Epithelial cell of esophagus (primary cell): ENCODE results near the gene TGM6.
A peak's percentile ranks its signal among the peaks of the same experiment; 100 is the strongest.

ENCODE experiments used
- DNase-seq: peaks from one replicate; pipeline ENCODE4 v3.0.0; 2010; ENCODE audit warnings: low read depth
- H3K4me3 ChIP-seq: 2 replicates; pipeline ENCODE4 v1.5.1; 2011; ENCODE audit warnings: mild to moderate bottlenecking, low read length, control low read depth
- TF ChIP-seq, protein P1 (sequence below): IDR thresholded peaks from 2 replicates; pipeline ENCODE4 v1.5.1; 2011; ENCODE audit warnings: low read depth, mild to moderate bottlenecking, low read length, control low read depth, inconsistent platforms; ENCODE audit not compliant: insufficient read depth; ENCODE audit errors: missing control alignments

TGM6 gene

DNA sequence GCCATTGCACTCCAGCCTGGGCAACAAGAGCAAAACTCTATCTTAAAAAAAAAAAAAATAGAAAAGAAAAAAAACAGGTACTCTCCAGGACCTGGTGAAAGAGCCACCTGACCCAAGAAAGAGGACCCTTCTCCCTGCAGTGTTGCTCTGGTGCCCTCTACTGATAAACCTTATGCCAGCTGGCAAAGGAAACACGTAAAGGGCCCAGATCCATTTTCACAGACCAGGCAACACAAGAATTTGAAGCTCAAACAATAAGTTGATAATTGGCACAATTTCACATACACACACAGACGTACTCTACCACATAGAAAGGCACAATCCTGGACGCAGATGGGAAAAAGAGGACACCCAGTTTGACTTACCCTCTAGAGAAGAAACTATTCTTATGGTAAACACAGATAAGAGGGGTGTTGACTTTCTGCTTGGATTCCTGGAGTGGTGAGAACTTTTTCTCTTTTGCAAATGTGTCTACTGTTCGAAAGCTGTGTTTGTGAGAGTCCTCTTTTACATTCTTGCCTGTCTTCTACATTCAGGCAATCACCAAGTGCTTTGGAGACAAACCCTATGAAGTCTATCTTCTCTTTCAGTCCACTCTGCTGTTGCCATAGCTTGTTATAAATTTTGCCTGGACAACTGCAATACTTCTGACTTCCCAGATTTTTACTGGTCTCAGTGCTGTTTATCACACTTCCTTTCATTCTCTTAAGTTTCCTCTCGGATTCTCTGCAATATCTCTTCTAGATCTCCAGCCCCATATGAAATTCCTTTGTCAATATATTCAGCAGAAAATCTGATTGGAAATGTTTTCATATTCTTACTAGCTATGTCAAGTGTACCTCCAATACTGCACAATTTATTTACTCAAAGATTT is 96.3 kb downstream of the TGM6 start:
- H3K4me3 ChIP-seq: no peak overlapping the region
- DNase-seq: no peak
- TF ChIP-seq, protein P1, sequence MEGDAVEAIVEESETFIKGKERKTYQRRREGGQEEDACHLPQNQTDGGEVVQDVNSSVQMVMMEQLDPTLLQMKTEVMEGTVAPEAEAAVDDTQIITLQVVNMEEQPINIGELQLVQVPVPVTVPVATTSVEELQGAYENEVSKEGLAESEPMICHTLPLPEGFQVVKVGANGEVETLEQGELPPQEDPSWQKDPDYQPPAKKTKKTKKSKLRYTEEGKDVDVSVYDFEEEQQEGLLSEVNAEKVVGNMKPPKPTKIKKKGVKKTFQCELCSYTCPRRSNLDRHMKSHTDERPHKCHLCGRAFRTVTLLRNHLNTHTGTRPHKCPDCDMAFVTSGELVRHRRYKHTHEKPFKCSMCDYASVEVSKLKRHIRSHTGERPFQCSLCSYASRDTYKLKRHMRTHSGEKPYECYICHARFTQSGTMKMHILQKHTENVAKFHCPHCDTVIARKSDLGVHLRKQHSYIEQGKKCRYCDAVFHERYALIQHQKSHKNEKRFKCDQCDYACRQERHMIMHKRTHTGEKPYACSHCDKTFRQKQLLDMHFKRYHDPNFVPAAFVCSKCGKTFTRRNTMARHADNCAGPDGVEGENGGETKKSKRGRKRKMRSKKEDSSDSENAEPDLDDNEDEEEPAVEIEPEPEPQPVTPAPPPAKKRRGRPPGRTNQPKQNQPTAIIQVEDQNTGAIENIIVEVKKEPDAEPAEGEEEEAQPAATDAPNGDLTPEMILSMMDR: peak; percentile 17

DNA sequence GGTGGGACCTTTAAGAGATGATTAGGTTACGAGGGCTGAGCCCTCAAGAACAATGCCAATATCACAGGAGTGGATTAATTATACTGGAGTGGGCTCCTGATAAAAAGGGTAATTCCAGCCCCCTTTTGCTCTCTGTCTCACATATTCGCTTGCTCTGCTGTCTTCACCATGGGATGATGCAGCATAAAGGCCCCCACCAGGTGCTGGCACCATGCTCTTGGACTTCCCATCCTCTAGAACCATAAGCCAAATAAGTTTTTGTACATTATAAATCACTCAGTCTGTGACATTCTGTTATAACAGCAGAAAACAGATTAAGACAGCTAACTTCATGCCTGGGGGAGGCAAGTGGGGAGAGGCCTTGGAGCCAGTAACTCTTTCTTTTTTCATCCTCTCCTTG is 99.7 kb downstream of the TGM6 start:
- TF ChIP-seq, protein P1: no peak
- DNase-seq: no peak
- no peak overlapping the region for H3K4me3 ChIP-seq
